Pancreas (tissue), 10 donors: Measurements from ENCODE around the gene SLC1A7. TPM values are rescaled to one million over a fixed set of nuclear protein-coding genes. Genes with fewer than 3 reads are reported as not detected.

Source experiments
- ATAC-seq, 4 donors: fragments of 200-7000 bp; cut with Tn5 transposase; one replicate each; pipeline versions ENCODE4 v1.8.0 to v1.9.1; 2020; ENCODE audit warnings: mild to moderate bottlenecking in 4 of 4, moderate library complexity in 4 of 4
- DNase-seq, 6 donors: peaks; one replicate each; pipeline ENCODE4 v3.0.0-alpha.2; 2020
- FAIRE-seq: peaks from 2 replicates; lab custom pipeline; 2012; peaks lifted over from hg19 to GRCh38; lab: Jason Lieb, UNC
- H3K27ac ChIP-seq, 4 donors: fragments of 200-600 bp; sonication (generic); 1 replicate in 3 of 4; 2 replicates in 1 of 4; pipeline versions ENCODE4 v1.5.0 to v1.8.0; 2020
- H3K27me3 ChIP-seq, 4 donors: fragments of 200-600 bp; one replicate each; pipeline ENCODE4 v1.8.0; 2021
- H3K36me3 ChIP-seq, 3 donors: fragments of 200-600 bp; sonication (generic) in 1 of 3; one replicate each; pipeline versions ENCODE4 v1.5.0 to v1.8.0; 2020 to 2021
- H3K4me1 ChIP-seq, 3 donors: fragments of 200-600 bp; one replicate each; pipeline ENCODE4 v1.8.0; 2021
- H3K4me3 ChIP-seq, 4 donors: fragments of 200-600 bp; sonication (generic) in 2 of 4; one replicate each; pipeline versions ENCODE4 v1.5.0 to v1.8.0; 2020 to 2021
- H3K9me3 ChIP-seq, 4 donors: fragments of 200-600 bp; one replicate each; pipeline ENCODE4 v1.8.0; 2021
- WGBS, 2 donors: extraction: QIAGEN DNeasy Blood & Tissue Kit; methylation state at CpG; one replicate each; pipeline ENCODE4 v1.1.7; 2013; 5-methylcytosine and 5-hydroxymethylcytosine counted together
- intact Hi-C, 3 donors: fragments of 100-400 bp; cut with DNase I; formaldehyde crosslinking; loops; one replicate each; pipeline versions ENCODE4 v1.11.1 to v1.14.2; 2022
- polyA plus RNA-seq, 2 donors: library from polyadenylated mRNA; stranded (reverse); fragments of 200-250 nt; gene quantifications; one replicate each; pipeline ENCODE4 v1.2.3, GENCODE V29; 2013
- total RNA-seq, 6 donors: library from RNA; stranded (reverse); fragmentation: NEBNext Ultra II Directional in 4 of 6; extraction: Animal tissue kit (Norgen Biotek cat#: 25700) in 4 of 6; gene quantifications; one replicate each; pipeline versions ENCODE4 v1.2.1 to v1.2.4, GENCODE V29; 2021 to 2023
- TF ChIP-seq, protein P1 (sequence below), 4 donors: fragments of 200-600 bp; sonication (generic) in 3 of 4; IDR thresholded peaks; one replicate each; pipeline versions ENCODE4 v1.5.0 to v1.8.0; 2021; ENCODE audit warnings: antibody characterized with exemption in 4 of 4
- donor health status: healthy with polysubstance abuse.
- donor health status: DM: no; HTN: no; CAD: no; lungs with moderate emphysema.
- donor health status: DM: no; HTN: no; CAD: no.
- donor health status: control.
- donor health status: control.
- donor health status: Bipolar disorder and iron deficiency.
- donor health status: DM: yes; HTN: yes; CAD: no.
- donor health status: DM: no; HTN: no; CAD: no.
- donor health status: DM: no; HTN: no; CAD: no.
- donor health status: DM: yes; HTN: yes; CAD: no.

Gene SLC1A7
- total and polyA plus RNA-seq, 8 donors = 0.15 to 0.35 TPM; not detected in 6

GRCh38 chr1:53044926-53045325, 97.5 kb downstream of the SLC1A7 start:
- Histone ChIP-seq H3K27ac (no peak overlapping the region), H3K36me3 (peaks cover 0 to 11% (median 0%) of the 10 kb centered on the region in 3 donors), H3K9me3 (no peaks in the 10 kb centered on the region), H3K4me3 (no peak overlapping the region), H3K27me3 (no peaks in the 10 kb centered on the region), H3K4me1 (peaks cover 7 to 9% (median 8%) of the 10 kb centered on the region in 3 donors)
- intact Hi-C loops = no loop called here
- DNase-seq (no peak), FAIRE-seq (no peak), ATAC-seq (no peak)
- TF ChIP-seq, protein P1, sequence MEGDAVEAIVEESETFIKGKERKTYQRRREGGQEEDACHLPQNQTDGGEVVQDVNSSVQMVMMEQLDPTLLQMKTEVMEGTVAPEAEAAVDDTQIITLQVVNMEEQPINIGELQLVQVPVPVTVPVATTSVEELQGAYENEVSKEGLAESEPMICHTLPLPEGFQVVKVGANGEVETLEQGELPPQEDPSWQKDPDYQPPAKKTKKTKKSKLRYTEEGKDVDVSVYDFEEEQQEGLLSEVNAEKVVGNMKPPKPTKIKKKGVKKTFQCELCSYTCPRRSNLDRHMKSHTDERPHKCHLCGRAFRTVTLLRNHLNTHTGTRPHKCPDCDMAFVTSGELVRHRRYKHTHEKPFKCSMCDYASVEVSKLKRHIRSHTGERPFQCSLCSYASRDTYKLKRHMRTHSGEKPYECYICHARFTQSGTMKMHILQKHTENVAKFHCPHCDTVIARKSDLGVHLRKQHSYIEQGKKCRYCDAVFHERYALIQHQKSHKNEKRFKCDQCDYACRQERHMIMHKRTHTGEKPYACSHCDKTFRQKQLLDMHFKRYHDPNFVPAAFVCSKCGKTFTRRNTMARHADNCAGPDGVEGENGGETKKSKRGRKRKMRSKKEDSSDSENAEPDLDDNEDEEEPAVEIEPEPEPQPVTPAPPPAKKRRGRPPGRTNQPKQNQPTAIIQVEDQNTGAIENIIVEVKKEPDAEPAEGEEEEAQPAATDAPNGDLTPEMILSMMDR (IDR thresholded peaks at IDR 0.05) = no peak
- WGBS, 2 donors = 64 to 67% methylated on average over 5 of the region's 5 CpGs

- Histone ChIP-seq H3K27me3 (no peaks in the 10 kb centered on the region), H3K4me3 (no peak overlapping the region), H3K36me3 (peaks cover 0 to 14% (median 0%) of the 10 kb centered on the region in 3 donors), H3K27ac (no peak overlapping the region), H3K9me3 (no peaks in the 10 kb centered on the region), H3K4me1 (peaks cover 7 to 9% (median 8%) of the 10 kb centered on the region in 3 donors)
- no peak for ATAC-seq
- no peak for FAIRE-seq
- intact Hi-C loops = no loop called here
- TF ChIP-seq, protein P1 (IDR thresholded peaks at IDR 0.05) = no peak
- no peak for DNase-seq
Measured at GRCh38 chr1:53043271-53043670, 99.2 kb downstream of the SLC1A7 start.

GRCh38 chr1:53038566-53038965, 103.9 kb downstream of the SLC1A7 start:
- Histone ChIP-seq H3K36me3 (peaks cover 0 to 14% (median 0%) of the 10 kb centered on the region in 3 donors), H3K4me3 (no peak overlapping the region), H3K4me1 (no peaks in the 10 kb centered on the region), H3K27ac (no peak overlapping the region), H3K27me3 (no peaks in the 10 kb centered on the region), H3K9me3 (no peaks in the 10 kb centered on the region)
- FAIRE-seq (no peak), DNase-seq (no peak), ATAC-seq (no peak)
- intact Hi-C loops = no loop called here
- WGBS, 2 donors = 85 to 91% methylated on average over 3 of the region's 3 CpGs
- TF ChIP-seq, protein P1 (IDR thresholded peaks at IDR 0.05) = no peak

Other genes with a start within 250 kb of the SLC1A7 start
- gene ECHDC2, start 220.9 kb downstream of the SLC1A7 start, total RNA-seq = 100 to 1,000 TPM in 2 of 6 donors, 10 to 100 TPM in 4; 54.5 to 139 (median 97.8) TPM
- 100 to 1,000 TPM; 294 to 504 TPM for gene ECHDC2, start 220.9 kb downstream of the SLC1A7 start, polyA plus RNA-seq
- gene SCP2, start 215.4 kb downstream of the SLC1A7 start, total RNA-seq = 10 to 100 TPM; 45.7 to 83.2 (median 60.4) TPM
- gene SCP2, start 215.4 kb downstream of the SLC1A7 start, polyA plus RNA-seq = 100 to 1,000 TPM in 1 of 2 donors, 10 to 100 TPM in 1; 73.4 to 110 TPM
- gene PODN, start 80.4 kb downstream of the SLC1A7 start, total RNA-seq = 10 to 100 TPM in 3 of 6 donors, 1 to 10 TPM in 3; 1.8 to 14.9 (median 7.8) TPM
- 10 to 100 TPM in 1 of 2 donors, 1 to 10 TPM in 1; 7.5 to 14.6 TPM for gene PODN, start 80.4 kb downstream of the SLC1A7 start, polyA plus RNA-seq
- 10 to 100 TPM in 5 of 6 donors, 1 to 10 TPM in 1; 9.2 to 13.4 (median 10.9) TPM for gene CPT2, start 54.2 kb upstream of the SLC1A7 start, total RNA-seq
- 10 to 100 TPM in 1 of 2 donors, 1 to 10 TPM in 1; 6.3 to 12.4 TPM for gene CPT2, start 54.2 kb upstream of the SLC1A7 start, polyA plus RNA-seq
- 10 to 100 TPM; 12.1 to 28.4 (median 16.2) TPM for gene CZIB, start 78.0 kb upstream of the SLC1A7 start, total RNA-seq
- gene CZIB, start 78.0 kb upstream of the SLC1A7 start, polyA plus RNA-seq = 10 to 100 TPM; 40.6 to 66.9 TPM
- 10 to 100 TPM in 5 of 6 donors, 1 to 10 TPM in 1; 7.8 to 16.7 (median 13.3) TPM for gene MAGOH, start 95.9 kb upstream of the SLC1A7 start, total RNA-seq
- gene MAGOH, start 95.9 kb upstream of the SLC1A7 start, polyA plus RNA-seq = 10 to 100 TPM; 42.0 to 56.3 TPM
- 1 to 10 TPM in 2 of 6 donors, under 1 TPM in 4; 0.08 to 2.3 (median 0.84) TPM for gene LRP8, start 185.4 kb upstream of the SLC1A7 start, total RNA-seq
- gene LRP8, start 185.4 kb upstream of the SLC1A7 start, polyA plus RNA-seq = under 1 TPM; 0.34 to 0.40 TPM